WERI-Rb-1 (cell line): Measurements from ENCODE around the gene MOSPD3.

ENCODE experiments used
- DNase-seq: peaks from one replicate; pipeline ENCODE4 v3.0.0-alpha.2; 2020
- H3K27ac ChIP-seq: fragments of 250-450 bp; sonication (Bioruptor Pico); 2 replicates; pipeline ENCODE4 v1.5.1; 2020; ENCODE audit warnings: mild to moderate bottlenecking, moderate library complexity
- H3K27me3 ChIP-seq: fragments of 250-450 bp; sonication (Bioruptor Pico); 2 replicates; pipeline ENCODE4 v1.5.1; 2021; ENCODE audit warnings: mild to moderate bottlenecking, low read depth, moderate library complexity; ENCODE audit not compliant: insufficient read depth, severe bottlenecking
- H3K36me3 ChIP-seq: fragments of 250-450 bp; sonication (Bioruptor Pico); 2 replicates; pipeline ENCODE4 v1.5.1; 2020; ENCODE audit warnings: mild to moderate bottlenecking, moderate library complexity
- H3K4me3 ChIP-seq: 2 replicates; pipeline ENCODE4 v1.5.1; 2011; ENCODE audit warnings: low read depth, mild to moderate bottlenecking, control low read depth, low read length
- H3K9me3 ChIP-seq: fragments of 250-450 bp; sonication (Bioruptor Pico); 2 replicates; pipeline ENCODE4 v1.5.1; 2021; ENCODE audit warnings: mild to moderate bottlenecking, moderate library complexity; ENCODE audit not compliant: severe bottlenecking
- TF ChIP-seq, protein P1 (sequence below): IDR thresholded peaks from 2 replicates; pipeline ENCODE4 v1.5.1; 2011; ENCODE audit warnings: low read depth, mild to moderate bottlenecking, control low read depth, inconsistent platforms, low read length

Gene MOSPD3

DNA sequence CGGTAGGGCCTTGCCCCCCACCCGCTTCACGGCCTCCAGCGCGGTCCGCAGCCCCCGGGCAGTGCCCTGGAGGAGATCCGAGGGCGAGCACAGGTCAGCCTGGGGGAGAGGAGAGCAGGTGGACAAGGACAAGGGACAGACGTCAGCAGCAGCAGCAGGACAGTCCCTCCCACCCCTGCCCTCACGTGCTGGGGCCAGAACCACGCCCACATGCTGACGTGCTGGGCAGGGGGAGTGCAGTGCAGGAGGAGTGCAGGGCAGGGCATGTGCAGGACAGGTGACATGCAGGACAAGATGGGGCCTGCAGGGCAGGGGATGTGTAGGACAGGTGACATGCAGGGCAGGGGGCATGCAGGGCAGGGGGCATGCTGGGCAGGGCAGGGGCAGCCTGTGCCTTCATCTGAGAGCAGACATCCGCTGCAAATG, 37.1 kb upstream of the MOSPD3 start:
- H3K9me3 ChIP-seq: no peaks in the 10 kb centered on the region
- H3K27ac ChIP-seq: no peak overlapping the region
- H3K36me3 ChIP-seq: peaks cover 46% of the 10 kb centered on the region
- H3K4me3 ChIP-seq: no peak overlapping the region
- TF ChIP-seq, protein P1, sequence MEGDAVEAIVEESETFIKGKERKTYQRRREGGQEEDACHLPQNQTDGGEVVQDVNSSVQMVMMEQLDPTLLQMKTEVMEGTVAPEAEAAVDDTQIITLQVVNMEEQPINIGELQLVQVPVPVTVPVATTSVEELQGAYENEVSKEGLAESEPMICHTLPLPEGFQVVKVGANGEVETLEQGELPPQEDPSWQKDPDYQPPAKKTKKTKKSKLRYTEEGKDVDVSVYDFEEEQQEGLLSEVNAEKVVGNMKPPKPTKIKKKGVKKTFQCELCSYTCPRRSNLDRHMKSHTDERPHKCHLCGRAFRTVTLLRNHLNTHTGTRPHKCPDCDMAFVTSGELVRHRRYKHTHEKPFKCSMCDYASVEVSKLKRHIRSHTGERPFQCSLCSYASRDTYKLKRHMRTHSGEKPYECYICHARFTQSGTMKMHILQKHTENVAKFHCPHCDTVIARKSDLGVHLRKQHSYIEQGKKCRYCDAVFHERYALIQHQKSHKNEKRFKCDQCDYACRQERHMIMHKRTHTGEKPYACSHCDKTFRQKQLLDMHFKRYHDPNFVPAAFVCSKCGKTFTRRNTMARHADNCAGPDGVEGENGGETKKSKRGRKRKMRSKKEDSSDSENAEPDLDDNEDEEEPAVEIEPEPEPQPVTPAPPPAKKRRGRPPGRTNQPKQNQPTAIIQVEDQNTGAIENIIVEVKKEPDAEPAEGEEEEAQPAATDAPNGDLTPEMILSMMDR: no peak
- no peaks in the 10 kb centered on the region for H3K27me3 ChIP-seq
- no peak for DNase-seq

DNA sequence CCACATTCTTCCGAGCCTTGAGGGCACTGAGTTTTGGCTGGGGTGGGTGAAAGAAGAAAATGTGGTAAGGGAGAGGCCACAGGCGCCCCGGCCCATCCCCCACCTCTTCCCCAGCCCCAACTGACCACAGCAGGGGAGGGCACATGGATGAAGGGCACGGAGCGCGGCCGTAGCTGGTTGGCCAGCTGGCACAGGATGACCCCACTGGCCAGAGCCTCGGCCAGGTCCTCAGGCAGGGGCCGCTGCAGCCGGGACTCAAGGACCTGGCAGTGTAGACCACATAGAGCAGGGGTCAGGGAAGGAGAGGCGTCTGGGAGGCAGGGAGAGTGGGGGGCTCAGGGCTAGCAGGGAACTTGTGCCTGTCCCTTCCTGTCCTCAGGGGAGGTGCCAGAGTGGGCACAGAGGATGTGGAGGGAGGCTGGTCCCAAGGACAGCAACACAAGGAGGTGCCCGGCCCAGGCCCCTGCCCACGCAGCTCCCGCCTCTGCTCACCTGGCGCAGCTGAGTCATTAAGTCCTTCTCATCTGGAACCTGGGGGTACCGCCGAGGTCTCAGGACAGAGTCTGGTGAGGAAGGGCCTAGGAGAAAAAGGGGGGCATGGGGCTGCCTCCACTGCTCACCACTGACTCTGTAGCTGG, 36.5 kb upstream of the MOSPD3 start:
- TF ChIP-seq, protein P1: no peak
- Histone ChIP-seq H3K36me3 (peaks cover 53% of the 10 kb centered on the region), H3K9me3 (no peaks in the 10 kb centered on the region), H3K4me3 (no peak overlapping the region), H3K27me3 (no peaks in the 10 kb centered on the region), H3K27ac (no peak overlapping the region)
- DNase-seq: no peak

DNA sequence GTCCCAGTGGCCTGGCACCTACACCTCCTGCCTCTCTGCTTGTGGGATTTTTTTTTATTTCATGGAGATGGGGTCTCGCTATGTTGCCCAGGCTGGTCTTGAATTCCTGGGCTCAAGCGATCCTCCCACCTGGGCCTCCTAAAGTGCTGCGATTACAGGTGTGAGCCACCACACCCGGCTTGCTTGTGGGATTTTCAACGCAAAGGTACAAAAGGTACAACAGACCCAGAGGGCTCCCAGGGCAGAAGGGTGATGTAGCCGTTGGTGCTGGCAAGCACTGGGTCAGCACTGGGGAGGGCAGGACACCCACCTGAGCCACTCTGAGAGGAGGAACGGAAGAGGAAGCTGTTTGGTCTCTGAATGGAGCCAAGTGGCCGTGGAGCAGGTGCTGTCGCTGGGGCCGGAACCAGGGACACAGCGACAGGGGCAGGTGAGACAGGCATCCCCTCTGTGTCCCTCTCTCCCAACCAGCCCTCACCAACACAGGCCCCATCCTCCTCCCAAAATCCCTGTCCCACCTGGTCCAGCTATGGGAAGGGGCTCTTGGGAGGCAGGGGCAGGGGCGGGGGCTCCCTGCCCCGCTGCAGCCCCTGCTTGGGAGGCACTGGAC, 35.9 kb upstream of the MOSPD3 start:
- TF ChIP-seq, protein P1: no peak
- H3K27ac ChIP-seq: no peak overlapping the region
- no peak for DNase-seq
- no peaks in the 10 kb centered on the region for H3K27me3 ChIP-seq
- peaks cover 59% of the 10 kb centered on the region for H3K36me3 ChIP-seq
- no peak overlapping the region for H3K4me3 ChIP-seq
- no peaks in the 10 kb centered on the region for H3K9me3 ChIP-seq

DNA sequence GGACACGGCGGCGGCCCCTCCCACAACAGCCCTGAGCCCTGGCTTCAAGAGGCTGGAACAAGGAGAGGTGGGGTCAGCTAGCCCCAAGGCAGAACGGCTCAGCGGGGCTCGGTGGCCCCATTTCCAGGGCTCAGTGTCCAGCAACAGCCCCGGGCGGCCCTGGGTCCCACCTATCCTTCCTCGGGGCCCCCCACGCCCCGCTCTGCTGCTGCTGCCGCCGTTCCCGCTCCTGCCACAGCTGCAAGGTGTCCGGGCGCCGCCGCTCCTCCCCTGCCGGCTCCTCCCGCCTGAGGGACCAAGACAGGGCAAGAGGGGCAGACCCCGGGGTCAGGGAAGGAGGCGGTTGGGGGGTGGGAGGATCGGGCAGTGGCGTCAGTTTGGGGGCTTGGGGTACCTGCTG, 35.2 kb upstream of the MOSPD3 start:
- no peak overlapping the region for H3K4me3 ChIP-seq
- H3K9me3 ChIP-seq: no peaks in the 10 kb centered on the region
- H3K27ac ChIP-seq: no peak overlapping the region
- no peaks in the 10 kb centered on the region for H3K27me3 ChIP-seq
- DNase-seq: peak; percentile 37
- TF ChIP-seq, protein P1: no peak
- peaks cover 61% of the 10 kb centered on the region for H3K36me3 ChIP-seq

DNA sequence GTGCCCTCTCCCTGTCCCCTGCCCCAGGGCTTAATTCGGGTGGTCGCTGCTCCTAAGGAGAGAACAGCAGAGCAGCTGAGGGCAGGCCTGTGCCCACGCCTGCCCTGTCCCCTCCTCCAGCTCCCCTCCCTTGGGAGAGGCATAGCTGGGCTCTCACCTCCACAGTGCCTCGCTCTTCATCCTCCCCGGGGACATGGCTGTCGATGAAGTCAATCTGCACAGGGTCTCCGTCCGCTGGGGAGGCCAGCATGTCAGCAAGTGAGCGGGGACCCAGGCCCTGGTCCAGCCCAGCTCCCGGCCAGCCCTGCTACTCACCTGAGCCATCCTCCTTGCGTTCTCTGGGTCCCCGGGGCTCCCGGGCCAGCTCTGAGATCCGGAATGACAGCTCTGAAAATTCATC, 34.8 kb upstream of the MOSPD3 start:
- peaks cover 61% of the 10 kb centered on the region for H3K36me3 ChIP-seq
- H3K4me3 ChIP-seq: no peak overlapping the region
- H3K27ac ChIP-seq: no peak overlapping the region
- TF ChIP-seq, protein P1: no peak
- H3K27me3 ChIP-seq: no peaks in the 10 kb centered on the region
- DNase-seq: no peak
- H3K9me3 ChIP-seq: no peaks in the 10 kb centered on the region
